NK-92 (cell line): ENCODE measurements around the gene SLMAP.

Experiments
- DNase-seq: peaks from one replicate; lab custom pipeline; 2025; ENCODE audit not compliant: unreplicated experiment; lab: John Stamatoyannopoulos, UW

The SLMAP gene

GRCh38 chr3:57755741-57756527 is at the start of gene SLMAP:
SLMAP (plus strand) TSS chr3:57756309; CDS start chr3:57757652, 1,343 bp downstream.
- peak; percentile 78 for DNase-seq

- DNase-seq, result no peak
These were observed 49.6 kb upstream of the SLMAP start for GRCh38 chr3:57706462-57706861.

GRCh38 chr3:57709031-57709430 is 47.1 kb upstream of the SLMAP start:
- no peak for DNase-seq

- DNase-seq, result no peak
These were observed 46.5 kb upstream of the SLMAP start for GRCh38 chr3:57709559-57709958.

- DNase-seq, result no peak
These were observed 40.4 kb upstream of the SLMAP start for GRCh38 chr3:57715686-57716085.

GRCh38 chr3:57717205-57717868 is 38.8 kb upstream of the SLMAP start:
- no peak for DNase-seq

- DNase-seq, result no peak
These were observed 38.0 kb upstream of the SLMAP start for GRCh38 chr3:57718118-57718517.

- no peak for DNase-seq
These were observed 29.7 kb upstream of the SLMAP start for GRCh38 chr3:57726397-57726796.

- DNase-seq, result no peak
These were observed 29.0 kb upstream of the SLMAP start for GRCh38 chr3:57727106-57727505.

- DNase-seq, result no peak
These were observed 26.6 kb upstream of the SLMAP start for GRCh38 chr3:57729334-57730045.

- DNase-seq, result no peak
These were observed 25.4 kb upstream of the SLMAP start for GRCh38 chr3:57730682-57731081.

GRCh38 chr3:57731311-57731710 is 24.8 kb upstream of the SLMAP start:
- DNase-seq, result no peak

GRCh38 chr3:57733790-57734189 is 22.3 kb upstream of the SLMAP start:
- DNase-seq, result no peak

GRCh38 chr3:57735405-57735804 is 20.7 kb upstream of the SLMAP start:
- no peak for DNase-seq

- DNase-seq, result no peak
These were observed 18.3 kb upstream of the SLMAP start for GRCh38 chr3:57737840-57738239.

- no peak for DNase-seq
These were observed 17.7 kb upstream of the SLMAP start for GRCh38 chr3:57738391-57738790.

- DNase-seq, result no peak
These were observed 16.1 kb upstream of the SLMAP start for GRCh38 chr3:57740027-57740426.

- DNase-seq, result no peak
These were observed 12.6 kb upstream of the SLMAP start for GRCh38 chr3:57743496-57743895.

- DNase-seq, result no peak
These were observed 11.0 kb upstream of the SLMAP start for GRCh38 chr3:57745101-57745500.

- no peak for DNase-seq
These were observed 9.7 kb upstream of the SLMAP start for GRCh38 chr3:57746156-57747010.

GRCh38 chr3:57749542-57749941 is 6.6 kb upstream of the SLMAP start:
- no peak for DNase-seq
